ENCODE results near the gene PLCH1.

Gene PLCH1

GRCh38 chr3:155744626-155745324, at the start of gene PLCH1:
Gene PLCH1 (minus strand): TSS chr3:155745071. CDS start chr3:155704224, 40,847 bp downstream.
- peak; percentile 30 to 54 for DNase-seq

GRCh38 chr3:155792532-155792931, 47.7 kb upstream of the PLCH1 start:
- DNase-seq = no peak

GRCh38 chr3:155791190-155791589, 46.3 kb upstream of the PLCH1 start:
- DNase-seq = no peak

DNA sequence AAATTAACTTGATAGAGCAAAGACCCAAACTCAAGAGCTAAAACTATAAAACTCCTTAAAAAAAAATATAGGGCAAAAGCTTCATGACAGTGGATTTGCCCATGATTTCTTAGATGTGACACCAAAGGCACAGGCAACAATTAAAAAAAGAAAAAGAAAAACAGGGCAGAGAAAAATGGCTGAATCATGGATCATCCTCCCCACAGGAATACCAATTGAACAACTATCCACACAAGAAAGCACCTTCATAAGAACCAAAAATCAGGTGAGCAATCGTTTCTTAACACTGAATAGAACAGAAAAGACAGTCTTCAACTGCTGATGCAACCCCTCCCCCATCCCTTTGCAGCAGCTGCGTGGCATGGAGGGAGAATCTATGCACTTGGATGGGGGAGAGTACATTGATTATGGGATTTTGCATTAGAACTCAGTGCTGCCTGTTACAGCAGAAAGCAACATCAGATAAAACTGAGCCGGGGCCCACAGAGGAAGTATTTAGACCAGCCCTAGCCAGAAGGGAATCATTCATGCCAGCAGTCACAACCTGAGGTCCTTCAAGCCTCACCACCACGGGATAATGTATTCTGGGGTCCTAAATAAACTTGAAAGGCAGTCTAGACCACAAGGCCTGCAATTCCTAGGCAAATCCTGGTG, 45.5 kb upstream of the PLCH1 start:
- no peak for DNase-seq

DNA sequence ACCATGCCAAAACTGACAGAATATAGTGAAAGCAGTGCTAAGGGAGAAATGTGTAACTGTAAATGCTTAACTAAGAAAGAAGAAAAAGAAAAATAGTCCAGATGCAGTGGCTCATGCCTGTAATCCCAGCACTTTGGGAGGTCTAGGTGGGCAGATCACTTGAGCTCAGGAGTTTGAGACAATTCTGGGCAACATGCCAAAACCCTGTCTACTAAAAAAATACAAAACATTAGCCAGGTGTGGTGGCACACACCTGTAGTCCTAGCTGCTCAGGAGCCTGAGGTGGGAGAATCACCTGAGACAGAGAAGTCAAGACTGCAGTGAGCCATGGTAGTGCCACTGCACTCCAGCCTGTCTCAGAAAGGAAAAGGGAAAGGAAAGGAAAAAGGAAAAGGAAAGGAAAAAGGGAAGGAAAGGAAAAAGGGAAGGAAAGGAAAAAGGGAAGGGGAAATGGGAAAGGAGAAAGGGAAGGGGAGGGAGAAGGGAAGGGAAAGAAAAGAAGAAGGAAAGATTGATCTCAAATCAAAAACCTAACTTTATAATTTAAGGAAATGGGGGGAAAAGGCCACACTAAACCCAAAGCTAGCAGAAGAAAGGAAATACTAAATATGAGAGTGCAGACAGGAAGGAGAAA, 40.9 kb upstream of the PLCH1 start:
- DNase-seq = no peak

DNA sequence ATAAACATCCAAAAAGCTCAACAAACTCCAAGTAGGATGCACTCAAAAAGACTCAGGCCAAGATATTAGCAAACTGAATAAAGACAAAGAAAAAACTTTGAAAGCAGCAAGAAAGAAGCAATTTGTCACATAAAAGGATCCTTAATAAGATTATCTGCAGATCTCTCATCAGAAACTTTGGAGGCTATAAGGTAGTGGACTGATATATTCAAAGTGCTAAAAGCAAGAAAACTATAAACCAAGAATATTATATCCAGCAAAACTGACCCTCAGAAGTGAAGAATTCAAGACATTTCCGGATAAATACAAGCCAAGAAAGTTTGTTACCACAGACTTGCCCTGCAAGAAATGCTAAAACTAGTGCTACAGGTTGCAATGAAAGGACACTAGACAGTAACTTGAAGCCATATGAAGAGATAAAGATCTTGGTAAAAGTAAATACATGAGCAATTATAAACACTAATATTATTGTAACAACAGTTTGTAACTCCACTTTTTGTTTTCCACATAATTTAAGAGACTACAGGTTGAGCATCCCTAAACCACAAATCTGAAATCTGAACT, 37.6 kb upstream of the PLCH1 start:
- DNase-seq = no peak

GRCh38 chr3:155780291-155780690, 35.4 kb upstream of the PLCH1 start:
- DNase-seq = no peak

DNA sequence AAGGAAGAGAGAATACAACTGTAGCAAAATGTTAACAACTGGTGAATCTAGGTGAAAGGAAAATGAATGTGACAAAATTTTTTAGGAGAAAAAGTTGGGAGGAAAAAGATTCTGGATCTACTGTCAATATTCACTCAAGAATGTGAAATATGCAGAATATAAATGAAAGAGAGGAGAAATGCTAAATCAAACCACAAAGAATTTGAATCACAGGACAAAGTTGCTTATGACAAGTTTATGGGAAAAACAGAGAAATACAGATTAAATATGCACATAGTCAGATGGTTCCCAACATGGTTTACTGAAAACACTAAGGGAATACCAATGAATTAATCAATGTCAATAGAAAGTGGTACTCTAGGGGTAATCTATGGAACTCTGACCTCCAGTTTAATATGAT, 33.6 kb upstream of the PLCH1 start:
- no peak for DNase-seq

DNA sequence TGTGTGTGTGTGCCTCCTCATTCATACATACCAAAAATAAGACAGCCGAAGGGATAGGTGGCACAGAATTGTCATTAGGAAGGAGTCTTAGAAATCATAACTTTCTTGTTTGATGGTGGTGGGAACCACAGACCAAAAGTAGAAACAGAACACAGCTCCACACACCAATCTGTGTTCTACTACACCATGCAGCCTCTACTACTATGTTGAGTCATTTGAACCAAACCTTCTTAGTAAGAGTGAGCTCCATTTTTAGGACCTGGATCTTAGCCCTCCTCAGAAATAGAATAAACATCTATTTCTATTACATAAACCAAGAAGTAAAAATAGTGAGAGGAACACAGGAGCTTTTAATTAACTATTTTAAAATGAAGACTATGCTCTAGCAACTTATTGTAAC, 27.9 kb upstream of the PLCH1 start:
- no peak for DNase-seq

DNA sequence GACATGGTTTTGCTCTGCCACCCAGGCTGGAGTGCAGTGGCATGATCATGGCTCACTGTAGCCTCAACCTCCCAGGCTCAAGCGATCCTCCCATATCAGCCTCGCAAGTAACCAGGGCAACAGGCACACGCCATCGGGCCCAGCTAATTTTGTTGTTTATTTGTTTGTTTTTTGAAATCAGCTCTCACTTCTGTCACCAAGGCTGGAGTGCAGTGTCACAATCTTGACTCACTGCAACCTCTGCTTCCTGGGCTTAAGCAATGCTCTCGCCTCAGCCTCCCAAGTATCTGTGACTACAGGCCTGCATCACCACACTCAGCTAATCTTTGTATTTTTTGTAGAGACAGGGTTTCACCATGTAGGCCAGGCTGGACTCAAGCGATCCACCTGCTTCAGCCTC, 26.3 kb upstream of the PLCH1 start:
- no peak for DNase-seq

- no peak for DNase-seq
Observed at GRCh38 chr3:155766206-155766605, 21.3 kb upstream of the PLCH1 start.

DNA sequence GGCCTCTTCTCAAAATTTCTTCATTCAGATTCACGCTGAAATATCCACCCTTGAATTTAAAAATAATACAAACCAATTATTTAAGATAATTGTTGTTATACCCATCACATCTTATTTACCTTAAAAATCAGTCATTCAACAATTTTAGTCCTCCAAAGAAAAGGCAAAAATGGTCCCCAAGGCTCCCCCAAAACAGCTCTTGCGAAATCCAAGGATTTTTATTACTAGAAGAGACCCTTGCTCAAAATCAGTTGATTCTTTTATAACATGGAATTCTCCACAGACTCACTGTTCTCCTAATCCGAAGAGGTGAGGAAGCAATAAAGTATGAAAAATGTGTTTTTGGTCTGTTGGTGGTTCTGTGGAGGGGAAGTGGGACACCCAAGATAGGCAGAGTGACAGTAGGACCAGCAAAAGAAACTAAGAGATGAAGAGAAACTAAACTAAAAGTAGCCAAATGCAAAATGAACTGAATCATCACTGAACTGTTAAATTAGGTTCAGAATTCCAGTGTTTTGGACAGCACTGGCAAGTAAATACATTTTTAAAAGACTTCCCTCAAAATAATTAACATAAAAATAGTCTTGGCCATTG, 19.1 kb upstream of the PLCH1 start:
- no peak for DNase-seq

GRCh38 chr3:155760653-155761052, 15.8 kb upstream of the PLCH1 start:
- DNase-seq = no peak

- DNase-seq = no peak
Observed at GRCh38 chr3:155757577-155757976, 12.7 kb upstream of the PLCH1 start.

DNA sequence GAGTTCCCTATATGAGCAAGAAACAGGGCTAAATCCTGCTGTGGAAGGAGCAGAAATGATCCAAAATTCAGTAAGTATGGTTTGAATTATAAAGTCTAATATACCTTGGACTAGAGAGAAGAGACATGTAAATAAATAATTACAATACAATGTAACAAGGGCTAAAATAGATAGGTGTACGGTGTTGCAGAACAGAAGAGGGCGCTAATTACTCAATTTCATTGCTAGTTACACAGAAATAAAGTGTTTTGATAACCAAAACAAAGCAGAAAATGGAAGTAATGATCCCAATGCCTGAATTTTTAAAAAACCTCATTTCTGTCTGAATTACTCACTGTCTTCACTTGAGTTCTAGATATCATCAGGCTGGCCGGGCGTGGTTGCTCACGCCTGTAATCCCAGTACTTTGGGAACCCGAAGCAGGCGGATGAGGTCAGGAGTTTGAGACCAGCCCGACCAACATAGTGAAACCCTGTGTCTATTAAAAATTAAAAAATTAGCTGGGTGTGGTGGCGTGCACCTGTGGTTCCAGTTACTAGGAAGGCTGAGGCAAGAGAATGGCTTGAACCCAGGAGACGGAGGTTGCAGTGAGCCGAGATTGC, 8.3 kb upstream of the PLCH1 start:
- peak in 1 of 2 donors; percentile 42 for DNase-seq

DNA sequence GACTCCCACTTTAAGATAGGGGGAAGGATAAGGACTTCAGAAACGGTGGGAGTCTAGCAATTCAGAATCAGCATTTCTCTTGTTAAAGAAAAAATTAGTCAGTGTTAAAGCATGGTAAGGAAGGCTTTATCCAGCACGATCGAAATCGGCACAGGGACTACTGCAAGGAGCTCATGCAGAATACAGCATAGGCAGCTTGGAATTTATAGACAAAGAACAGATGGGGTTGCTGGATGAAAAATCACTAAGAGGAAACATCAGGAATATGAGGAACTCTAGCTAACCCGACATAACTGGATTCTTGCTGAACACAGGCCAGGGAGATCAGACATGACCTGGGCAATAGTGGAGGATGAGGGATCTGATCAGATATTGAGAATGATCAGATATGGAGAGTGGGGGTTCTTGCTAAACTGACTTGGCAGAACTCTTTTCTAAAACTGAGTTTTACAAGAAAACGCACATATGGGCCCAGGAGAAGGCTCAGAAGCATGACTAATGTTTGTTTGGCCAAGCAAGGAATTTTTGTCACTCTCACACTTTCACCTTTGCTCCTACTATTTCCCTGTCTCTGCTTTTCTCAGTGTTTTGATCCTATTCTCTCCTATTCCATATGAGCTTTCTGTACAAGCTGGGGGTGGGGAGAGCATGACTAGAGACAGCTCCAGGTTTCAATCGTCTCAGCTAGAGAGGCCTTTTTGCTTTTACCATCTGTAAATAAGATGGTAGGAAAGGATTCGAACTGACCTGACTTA, 3.9 kb upstream of the PLCH1 start:
- no peak for DNase-seq

- DNase-seq = no peak
Observed at GRCh38 chr3:155747946-155748290, 3.0 kb upstream of the PLCH1 start.

DNA sequence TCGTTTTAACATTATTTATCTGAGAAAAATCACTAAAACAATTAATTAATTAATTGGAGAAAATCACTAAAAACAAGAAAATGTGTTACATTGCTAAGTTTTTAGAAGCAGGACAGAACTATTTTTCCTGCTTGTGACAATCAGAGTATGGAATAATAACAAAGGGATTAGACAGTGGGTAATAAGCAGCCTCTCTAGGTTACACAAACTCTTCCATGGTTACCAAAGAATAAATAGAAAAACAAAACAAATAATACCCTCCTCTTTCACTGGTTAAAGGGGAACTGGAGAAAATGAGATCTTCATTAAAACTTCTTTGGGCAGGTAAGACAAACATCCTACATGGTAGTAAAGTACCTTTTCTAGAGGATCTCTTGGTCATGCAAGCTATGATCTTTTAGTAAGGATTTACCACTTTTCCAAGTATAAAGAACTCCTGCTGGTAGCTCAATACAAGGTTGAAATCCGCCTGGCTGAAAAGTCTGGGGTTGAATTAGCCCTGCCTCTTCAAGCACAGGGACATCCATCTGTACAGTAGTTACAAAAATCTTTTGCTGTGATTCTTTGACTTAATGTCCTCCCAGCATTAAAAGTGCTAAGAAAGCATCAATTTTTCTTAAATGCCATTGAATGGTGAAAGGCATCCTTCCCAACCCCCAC, 2.5 kb upstream of the PLCH1 start:
- no peak for DNase-seq

DNA sequence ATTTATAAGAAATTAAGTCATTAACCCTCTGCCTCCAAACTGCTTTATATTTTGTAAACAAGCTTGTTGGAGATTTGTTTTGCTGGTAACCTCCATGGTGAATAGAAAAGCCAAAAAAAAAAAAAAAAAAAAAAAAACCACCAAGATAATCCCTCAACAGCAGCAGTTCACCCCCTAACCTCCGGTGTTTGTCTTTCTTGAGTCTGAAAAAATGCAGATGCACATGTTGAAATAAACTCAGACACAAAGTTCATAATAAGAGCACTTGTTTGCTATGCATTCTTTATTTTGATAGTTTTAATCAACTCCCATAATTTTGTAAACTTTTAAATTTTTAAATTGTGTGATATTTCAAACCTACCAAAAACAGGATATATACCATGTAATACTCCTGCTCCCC, 1.8 kb upstream of the PLCH1 start:
- no peak for DNase-seq

- DNase-seq = no peak
Observed at GRCh38 chr3:155745795-155746550, 1.1 kb upstream of the PLCH1 start.

- peak; percentile 28 to 43 for DNase-seq
Observed at GRCh38 chr3:155744010-155744625, 753 bp downstream of the PLCH1 start.

All from CD4-positive, alpha-beta T cell treated with Interferon alpha-2 for 1 hour (primary cell).